KMS-11 (cell line): ENCODE results near the gene EDAR.

Experiments
- H2AFZ ChIP-seq: fragments of 200-600 bp; sonication (generic); 2 replicates; pipeline ENCODE4 v1.6.1; 2016; ENCODE audit warnings: antibody characterized with exemption, mixed run types, low read depth
- H3K27ac ChIP-seq: fragments of 200-600 bp; sonication (generic); 2 replicates; pipeline ENCODE4 v1.6.1; 2016; ENCODE audit warnings: mild to moderate bottlenecking, mixed run types
- H3K27me3 ChIP-seq: fragments of 200-600 bp; sonication (generic); 2 replicates; pipeline ENCODE4 v1.6.1; 2017; ENCODE audit warnings: mild to moderate bottlenecking, low read depth, mixed run types, moderate library complexity; ENCODE audit not compliant: insufficient read depth
- H3K36me3 ChIP-seq: fragments of 200-600 bp; sonication (generic); 2 replicates; pipeline ENCODE4 v1.6.1; 2017; ENCODE audit warnings: mild to moderate bottlenecking, mixed run types; ENCODE audit not compliant: insufficient read depth
- H3K4me1 ChIP-seq: fragments of 200-600 bp; sonication (generic); 2 replicates; pipeline ENCODE4 v1.6.1; 2016; ENCODE audit warnings: mild to moderate bottlenecking, low read depth, mixed run types; ENCODE audit not compliant: poor library complexity, severe bottlenecking
- H3K4me2 ChIP-seq: fragments of 200-600 bp; sonication (generic); 2 replicates; pipeline ENCODE4 v1.7.0; 2016; ENCODE audit warnings: mild to moderate bottlenecking, mixed run types
- H3K4me3 ChIP-seq: fragments of 200-600 bp; sonication (generic); IDR thresholded peaks from 2 replicates; pipeline ENCODE4 v1.6.1; 2017; ENCODE audit warnings: low read depth, low read length, mixed read lengths; ENCODE audit not compliant: insufficient read depth
- H3K79me2 ChIP-seq: fragments of 200-600 bp; sonication (generic); 2 replicates; pipeline ENCODE4 v1.6.1; 2016; ENCODE audit warnings: low read depth, mixed run types; ENCODE audit not compliant: insufficient read depth
- H3K9ac ChIP-seq: fragments of 200-600 bp; sonication (generic); 2 replicates; pipeline ENCODE4 v1.6.1; 2016; ENCODE audit warnings: mild to moderate bottlenecking, mixed run types
- H4K20me1 ChIP-seq: fragments of 200-600 bp; sonication (generic); 2 replicates; pipeline ENCODE4 v1.6.1; 2016; ENCODE audit warnings: mild to moderate bottlenecking, mixed run types; ENCODE audit not compliant: insufficient read depth
- CTCF ChIP-seq: fragments of 200-600 bp; sonication (generic); conservative IDR thresholded peaks from 2 replicates; pipeline ENCODE4 v1.6.1; 2017; ENCODE audit warnings: low read depth, mild to moderate bottlenecking, antibody characterized with exemption, low read length, moderate library complexity, mixed read lengths

The EDAR gene

GRCh38 chr2:108908713-108909070 is 80.3 kb downstream of the EDAR start:
- Histone ChIP-seq H3K27me3 (no peaks in the 10 kb centered on the region), H3K4me2 (no peak overlapping the region)
- TF ChIP-seq CTCF, result no peak

GRCh38 chr2:108907822-108908712 is 81.0 kb downstream of the EDAR start:
- Histone ChIP-seq H3K79me2 (no peaks in the 10 kb centered on the region), H3K4me2 (no peak overlapping the region), H3K36me3 (no peaks in the 10 kb centered on the region), H3K4me1 (no peaks in the 10 kb centered on the region), H3K27me3 (no peaks in the 10 kb centered on the region), H3K27ac (no peak overlapping the region), H2AFZ (no peak overlapping the region), H4K20me1 (no peaks in the 10 kb centered on the region), H3K4me3 (no peak overlapping the region), H3K9ac (no peak overlapping the region)
- TF ChIP-seq CTCF, result no peak

More at GRCh38 chr2:108908713-108909070, 80.3 kb downstream of the EDAR start:
- H3K4me1 ChIP-seq, result no peaks in the 10 kb centered on the region
- H3K79me2 ChIP-seq, result no peaks in the 10 kb centered on the region
- H2AFZ ChIP-seq, result no peak overlapping the region
- H3K36me3 ChIP-seq, result no peaks in the 10 kb centered on the region
- no peaks in the 10 kb centered on the region for H4K20me1 ChIP-seq
- no peak overlapping the region for H3K4me3 ChIP-seq
- H3K9ac ChIP-seq, result no peak overlapping the region
- no peak overlapping the region for H3K27ac ChIP-seq

GRCh38 chr2:108906403-108907077 is 82.5 kb downstream of the EDAR start:
- Histone ChIP-seq H3K4me1 (no peaks in the 10 kb centered on the region), H3K4me2 (no peak overlapping the region), H3K9ac (no peak overlapping the region), H4K20me1 (no peaks in the 10 kb centered on the region), H2AFZ (no peak overlapping the region), H3K36me3 (no peaks in the 10 kb centered on the region), H3K4me3 (no peak overlapping the region), H3K27me3 (no peaks in the 10 kb centered on the region), H3K27ac (no peak overlapping the region), H3K79me2 (no peaks in the 10 kb centered on the region)
- no peak for TF ChIP-seq CTCF

GRCh38 chr2:108905906-108906305 is 83.1 kb downstream of the EDAR start:
- no peaks in the 10 kb centered on the region for H3K36me3 ChIP-seq
- no peak overlapping the region for H3K4me3 ChIP-seq
- no peak overlapping the region for H3K9ac ChIP-seq
- H3K4me2 ChIP-seq, result no peak overlapping the region
- no peaks in the 10 kb centered on the region for H3K27me3 ChIP-seq
- no peak for TF ChIP-seq CTCF
- H3K79me2 ChIP-seq, result no peaks in the 10 kb centered on the region
- H2AFZ ChIP-seq, result no peak overlapping the region
- H3K4me1 ChIP-seq, result no peaks in the 10 kb centered on the region
- no peaks in the 10 kb centered on the region for H4K20me1 ChIP-seq
- H3K27ac ChIP-seq, result no peak overlapping the region
